ENCODE measurements around the gene ZNF524.
"Not testable (repeated sequence)": the region's sequence is repeated elsewhere in the genome, so short reads cannot be mapped to it uniquely, and the experiment has no call there.

- TF ChIP-seq CTCF, POLR2A, POLR2AphosphoS5 (IDR thresholded peaks at IDR 0.05): not testable (repeated sequence)
Measured at GRCh38 chr19:55583897-55584296, 16.2 kb upstream of the ZNF524 start.

Data from breast epithelium (tissue), 3 donors.